Measurements from ENCODE around the gene CERS4.
"Not testable (repeated sequence)": the region's sequence is repeated elsewhere in the genome, so short reads cannot be mapped to it uniquely, and the experiment has no call there.

CERS4 gene

GRCh38 chr19:8269724-8270123 lies 60.6 kb downstream of the CERS4 start:
- DNase-seq = no peak

DNA sequence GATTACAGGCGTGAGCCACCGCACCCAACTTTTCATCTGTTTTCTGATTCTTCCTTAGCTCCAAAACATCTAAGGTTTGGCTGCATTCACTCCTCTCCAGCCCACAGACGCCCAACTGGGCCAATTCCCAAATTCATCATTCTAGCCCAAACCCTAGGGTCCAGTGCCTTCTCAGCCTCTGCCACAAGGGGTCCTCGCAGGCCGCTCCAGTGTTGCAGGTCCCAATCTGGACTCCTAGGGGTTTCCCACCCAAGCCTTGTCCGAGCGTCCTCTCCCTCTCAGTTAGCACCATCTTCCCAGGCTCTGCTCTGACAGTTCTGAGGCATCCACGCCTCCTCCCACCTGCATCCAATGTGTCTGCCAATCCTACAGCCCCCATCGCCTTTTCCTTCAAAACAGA lies 67.3 kb downstream of the CERS4 start:
- DNase-seq = not testable (repeated sequence)

- DNase-seq = not testable (repeated sequence)
Observed at GRCh38 chr19:8291337-8291736, 82.2 kb downstream of the CERS4 start.

DNA sequence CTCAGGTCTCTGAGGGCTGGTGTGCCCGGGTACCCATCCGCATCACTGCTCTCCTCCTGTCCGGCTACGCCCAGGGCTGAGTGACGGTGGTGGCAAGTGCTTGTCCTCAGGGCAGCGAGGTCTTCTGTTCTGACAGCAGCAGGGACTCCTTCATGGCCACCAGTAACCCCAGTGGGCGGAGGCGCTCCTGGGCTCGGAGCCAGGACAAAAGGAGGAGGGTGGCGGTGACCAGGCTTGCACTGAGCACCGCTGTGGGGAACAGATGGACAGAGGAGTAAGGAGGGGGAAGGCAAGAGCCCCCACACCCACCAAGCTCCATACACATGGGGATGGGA lies 93.2 kb downstream of the CERS4 start:
- no peak for DNase-seq

DNA sequence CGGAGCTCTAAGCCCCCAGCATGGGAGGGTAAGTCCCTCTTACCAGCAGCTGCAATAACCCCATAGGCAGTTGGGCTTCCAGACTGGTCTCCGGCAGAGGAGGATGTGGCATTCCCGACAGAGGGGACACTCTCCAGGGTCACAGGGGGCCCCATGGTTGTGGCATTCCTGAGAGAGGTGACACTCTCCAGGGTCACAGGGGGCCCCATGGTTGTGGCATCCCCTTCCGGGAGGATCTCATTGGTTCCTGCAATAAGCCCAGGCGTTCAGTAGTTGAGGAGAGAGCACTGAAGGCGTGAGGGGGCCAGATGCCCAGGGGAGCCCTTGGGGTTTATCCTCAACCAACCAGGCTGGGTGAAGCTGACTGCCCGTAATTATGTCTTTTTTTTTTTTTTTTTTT lies 93.6 kb downstream of the CERS4 start:
- DNase-seq = no peak

DNA sequence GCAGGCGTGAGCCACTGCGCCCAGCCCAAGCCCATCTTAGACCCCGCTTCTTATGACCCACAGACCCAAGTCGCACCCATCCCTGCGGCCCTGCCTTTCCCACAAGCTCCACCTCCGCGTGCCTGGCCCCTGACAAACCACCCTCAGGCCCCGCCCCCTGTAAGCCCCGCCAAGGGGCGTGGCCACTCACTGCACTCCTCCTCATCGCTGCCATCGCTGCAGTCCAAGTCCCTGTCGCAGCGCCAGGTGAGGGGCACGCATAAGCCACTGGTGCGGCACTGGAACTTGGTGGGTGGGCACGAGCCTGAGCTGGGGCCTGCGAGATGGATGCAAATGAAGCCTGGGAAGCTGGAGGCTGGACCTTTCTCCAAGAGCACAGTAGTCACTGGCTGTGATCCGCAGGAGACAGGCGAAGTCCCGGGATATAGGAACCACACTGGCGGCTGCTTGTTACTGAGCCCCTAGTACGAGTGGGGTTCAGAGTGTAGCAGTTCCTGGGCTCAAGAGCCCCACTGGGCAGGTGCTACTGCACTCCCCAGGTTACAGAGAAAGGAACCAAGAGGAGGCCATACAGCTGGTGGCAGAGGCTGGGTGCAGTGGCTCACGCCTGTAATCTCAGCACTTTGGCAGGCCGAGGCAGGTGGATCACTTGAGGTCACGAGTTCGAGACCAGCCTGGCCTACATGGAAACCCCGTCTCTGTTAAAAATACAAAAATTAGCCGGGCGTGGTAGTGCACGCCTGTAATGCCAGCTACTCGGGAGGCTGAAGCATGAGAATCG lies 95.9 kb downstream of the CERS4 start:
- no peak for DNase-seq

DNA sequence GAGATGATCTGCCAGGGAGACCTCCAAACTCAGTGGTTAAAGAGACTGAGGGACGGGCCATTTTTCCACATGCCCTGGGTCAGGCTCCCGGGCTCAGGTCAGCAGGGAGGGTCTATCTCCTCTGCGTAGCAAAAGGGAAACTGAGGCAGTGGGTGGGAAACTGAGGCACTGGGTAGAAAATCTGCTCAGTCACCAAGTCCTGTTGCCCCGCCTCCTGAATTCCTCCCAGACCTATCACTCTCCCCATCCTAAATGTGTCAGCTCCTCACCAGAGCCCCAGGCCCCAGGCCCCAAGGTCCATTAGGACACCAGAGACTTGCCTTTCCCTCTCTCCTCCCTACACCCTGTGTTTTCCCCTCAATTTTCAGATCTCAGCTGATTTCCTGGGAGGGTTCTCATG lies 96.6 kb downstream of the CERS4 start:
- DNase-seq = no peak

DNA sequence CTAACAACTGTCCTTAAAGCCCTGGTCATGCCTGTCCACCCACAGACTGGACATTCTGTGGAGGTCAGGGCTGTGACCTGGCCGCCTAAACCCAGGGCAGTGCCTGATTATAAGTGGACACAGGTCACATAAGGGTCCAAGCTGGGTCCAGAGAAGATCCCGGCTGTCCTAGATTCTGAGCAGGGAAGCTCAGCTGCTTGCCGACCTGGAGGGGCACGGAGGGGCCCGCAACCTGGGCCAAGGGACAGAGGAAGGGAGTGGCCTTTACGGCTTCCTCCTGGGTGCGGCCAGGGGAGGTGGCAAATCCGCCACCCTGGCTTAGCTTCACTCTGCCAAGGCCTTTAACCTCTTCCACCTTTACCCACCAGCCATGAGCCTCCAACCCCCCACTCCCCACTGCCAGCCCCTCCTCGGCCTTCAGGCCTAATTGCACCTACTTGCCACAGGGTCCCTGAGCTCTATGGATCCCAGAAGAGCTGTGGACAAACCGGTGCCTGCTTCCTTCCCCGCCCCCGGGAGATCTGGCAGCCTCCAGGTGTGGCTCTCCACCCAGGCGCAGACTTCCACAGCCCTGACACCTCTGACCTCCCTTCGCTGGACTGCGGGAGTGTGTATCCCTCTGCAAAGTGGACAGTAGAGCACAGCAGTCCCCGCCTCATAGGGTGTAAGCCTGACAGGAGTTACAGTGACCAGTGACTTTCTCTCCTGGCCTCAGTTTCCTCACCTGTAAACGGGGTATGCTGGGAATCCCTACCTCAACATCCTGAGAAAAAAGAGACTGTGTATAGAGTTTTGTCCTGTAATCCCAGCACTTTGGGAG lies 97.3 kb downstream of the CERS4 start:
- DNase-seq = no peak

DNA sequence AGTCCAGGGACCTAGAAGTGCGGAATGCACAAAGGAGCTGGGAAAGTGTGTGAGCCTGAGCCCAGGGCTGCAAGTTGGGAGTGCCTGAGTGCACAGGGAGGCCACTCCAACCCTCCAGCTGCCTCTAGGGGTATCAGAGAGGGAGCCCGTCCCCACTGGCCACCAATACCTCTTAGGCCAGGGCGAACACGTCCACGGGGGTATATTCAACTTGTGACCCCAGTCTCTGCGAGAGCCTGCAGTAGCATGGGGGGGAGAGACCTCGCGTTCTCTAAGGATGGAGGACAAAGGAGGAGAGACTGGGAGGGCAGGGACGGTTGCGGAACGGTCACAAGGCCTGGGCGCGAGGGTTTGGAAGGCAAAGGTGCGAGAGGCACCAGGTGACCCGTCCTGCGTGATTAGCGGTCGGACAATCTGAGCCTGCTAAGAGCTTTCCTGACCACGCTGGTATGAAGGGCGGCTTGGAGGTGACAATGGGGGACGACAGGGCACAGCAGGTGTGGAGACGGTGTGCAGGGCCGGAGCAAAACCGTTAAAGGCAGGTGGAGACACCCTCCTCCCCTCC lies 98.3 kb downstream of the CERS4 start:
- no peak for DNase-seq

DNA sequence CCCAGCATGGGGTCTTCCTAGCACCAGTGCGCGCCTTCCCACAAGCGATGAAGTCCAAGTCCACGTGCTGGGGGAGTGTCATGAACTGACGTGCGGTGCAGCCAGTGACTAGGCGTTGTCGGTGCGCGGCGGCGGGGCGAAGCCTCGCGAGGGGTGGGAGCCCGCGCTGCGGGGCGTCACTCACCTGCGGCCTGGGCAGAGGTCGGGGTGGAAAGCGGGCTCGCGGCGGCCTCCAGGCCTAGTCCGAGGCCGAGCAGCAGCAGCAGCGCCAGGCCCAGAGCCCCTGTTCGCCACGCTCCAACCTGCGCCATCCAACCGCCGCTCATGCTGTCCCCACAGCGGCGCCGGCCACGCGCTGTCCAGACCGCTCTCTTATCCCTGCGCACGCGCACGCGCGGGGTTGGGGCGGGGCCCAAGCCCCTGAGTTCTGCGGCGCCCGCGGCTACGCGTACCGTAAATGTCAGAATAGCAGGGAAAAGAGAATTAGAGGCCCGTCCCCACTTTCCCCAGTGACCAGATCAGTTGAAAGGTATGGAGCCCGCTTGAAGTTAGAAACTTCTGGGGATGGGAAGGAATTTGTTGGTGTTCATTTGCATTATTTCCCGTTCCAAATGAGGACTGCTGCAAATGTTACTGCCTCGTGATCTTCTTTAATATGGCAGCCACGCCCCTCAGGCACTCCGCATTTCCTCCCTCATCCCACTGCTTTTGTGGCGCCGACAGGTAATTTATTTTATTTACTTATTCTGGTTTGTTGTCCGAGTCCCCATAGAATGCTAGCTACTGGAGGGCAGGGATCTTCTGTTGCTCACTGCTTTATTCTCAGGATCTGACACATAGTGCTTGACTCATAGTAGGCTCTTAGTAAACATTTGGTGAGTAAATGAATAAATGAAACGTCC lies 99.0 kb downstream of the CERS4 start, which contains the start of gene CD320:
TSS of gene CD320 (minus strand) at position 394 of the 902 bp plus-strand sequence. CDS start at position 326, 68 bp downstream.
- DNase-seq = peak; percentile 72 to 84 (median 77)

DNA sequence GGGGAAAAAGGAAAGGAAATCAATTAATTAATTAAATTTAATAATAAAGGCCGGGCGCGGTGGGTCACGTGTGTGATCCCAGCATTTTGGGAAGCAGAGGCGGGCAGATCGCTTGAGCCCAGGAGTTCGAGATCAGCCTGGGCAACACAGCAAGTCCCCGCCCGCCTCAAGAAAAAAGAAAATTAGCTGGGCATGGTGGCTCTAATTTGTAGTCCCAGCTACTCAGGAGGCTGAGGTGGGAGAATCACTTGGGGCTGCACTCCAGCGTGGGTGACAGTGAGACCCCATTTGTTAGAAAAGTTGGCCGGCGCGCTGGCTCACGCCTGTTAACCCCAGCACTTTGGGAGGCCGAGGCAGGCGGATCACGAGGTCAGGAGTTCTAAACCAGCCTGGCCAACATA lies 99.7 kb downstream of the CERS4 start:
- DNase-seq = no peak

GRCh38 chr19:8310342-8311055 lies 101.3 kb downstream of the CERS4 start:
- no peak for DNase-seq

DNA sequence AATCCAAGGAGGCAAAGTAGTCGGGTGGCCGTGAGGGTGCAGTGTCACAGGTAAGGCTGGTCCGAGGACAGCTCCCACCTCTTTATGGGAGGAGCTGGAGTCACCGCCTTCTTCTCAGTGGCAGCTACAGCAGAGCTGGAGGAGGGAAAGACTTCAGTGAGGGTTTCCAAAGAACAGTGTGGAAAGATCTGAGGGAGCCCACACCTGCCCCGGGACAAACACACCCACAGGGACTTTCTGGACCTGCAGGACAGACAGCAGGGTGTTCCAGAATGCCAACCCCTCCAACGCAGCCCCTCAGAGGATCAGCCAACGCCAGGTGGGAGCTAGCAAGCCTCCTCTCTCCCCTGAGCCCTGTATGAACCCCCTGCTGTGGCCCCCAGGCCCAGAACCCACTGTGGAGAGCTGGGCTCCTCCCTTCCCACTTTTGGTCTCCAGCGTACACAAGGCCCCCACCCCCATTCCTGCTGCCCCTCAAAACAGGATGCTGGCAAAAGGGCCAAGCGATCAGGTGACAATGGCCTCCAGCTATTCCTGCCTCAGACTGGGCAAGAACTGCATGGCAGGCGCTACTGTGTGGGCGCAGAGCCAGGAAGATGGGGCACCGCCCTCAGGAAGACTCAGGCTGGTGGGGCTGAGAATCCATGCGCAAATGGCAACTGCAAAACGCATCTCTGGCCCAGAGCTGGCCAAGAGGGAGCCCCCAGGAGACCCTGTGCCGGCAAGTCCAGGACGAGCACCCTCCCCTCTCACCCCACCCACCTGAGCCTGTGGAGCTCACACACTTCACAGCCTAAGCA lies 102.5 kb downstream of the CERS4 start:
- DNase-seq = no peak
